GM18873 (cell line): ENCODE measurements around the gene PLA2G2F.

Experiments
- ATAC-seq: cut with Tn5 transposase; IDR thresholded peaks from one replicate; pipeline ENCODE4 v1.9.1; 2021; ENCODE audit warnings: mild to moderate bottlenecking, moderate library complexity, moderate number of reproducible peaks; ENCODE audit not compliant: unreplicated experiment, low FRiP score

PLA2G2F gene

GRCh38 chr1:20141001-20141400 lies 1.9 kb downstream of the PLA2G2F start:
- ATAC-seq, result no peak

DNA sequence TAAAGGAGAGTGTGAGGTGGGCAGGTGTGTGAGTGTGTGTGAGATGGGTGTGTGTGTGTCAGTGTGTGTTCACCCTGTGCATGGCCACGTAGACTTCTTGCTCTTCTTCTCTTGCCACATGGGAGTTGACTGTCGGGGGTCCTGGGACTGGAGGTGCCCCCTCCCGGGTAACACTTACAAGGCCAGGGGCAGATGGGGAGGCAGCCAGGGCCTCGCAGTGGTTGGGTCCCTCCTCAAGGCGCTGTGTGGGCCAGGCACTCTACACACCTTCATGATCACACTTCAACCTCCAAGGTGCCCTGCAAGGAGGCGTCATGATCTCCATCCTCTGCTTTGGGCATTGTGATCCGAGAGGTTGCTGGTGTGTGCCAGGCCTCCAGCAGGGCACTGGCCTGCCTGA lies 2.3 kb downstream of the PLA2G2F start:
- no peak for ATAC-seq

DNA sequence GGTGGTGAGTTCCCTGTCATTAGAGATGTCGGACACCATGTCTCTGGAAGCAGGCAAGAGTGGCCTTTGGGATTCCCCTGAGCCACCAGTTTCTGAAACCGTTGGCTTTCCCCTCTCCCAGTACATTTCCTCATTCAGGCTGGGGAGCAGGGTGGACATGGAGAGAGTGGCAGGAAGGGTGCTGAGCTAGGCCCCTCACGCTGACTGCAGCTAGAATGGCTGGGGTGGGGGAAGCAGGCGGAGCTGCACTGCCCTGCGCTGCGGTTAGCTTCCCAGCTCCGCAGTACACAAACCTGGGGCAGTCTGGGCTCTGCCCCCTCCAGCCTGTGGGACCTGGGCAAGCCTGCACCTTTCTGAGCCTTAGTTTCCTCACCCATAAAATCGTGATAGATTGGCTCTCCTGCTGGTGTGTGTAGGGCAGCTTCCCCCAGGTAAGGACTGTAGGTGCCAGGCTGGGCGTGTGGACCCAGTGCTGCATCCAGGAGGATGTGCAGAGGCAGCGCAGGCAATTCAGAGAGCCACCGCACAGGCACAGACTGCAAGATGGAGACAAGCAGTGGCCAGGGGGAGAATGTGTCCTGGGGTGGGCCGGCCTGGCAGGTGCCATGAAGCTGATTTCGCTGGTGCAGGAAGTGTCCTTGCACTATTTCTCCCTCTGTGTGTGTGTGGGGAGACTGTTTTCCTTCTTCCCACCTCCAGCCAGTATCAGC lies 3.0 kb downstream of the PLA2G2F start:
- no peak for ATAC-seq

- ATAC-seq, result no peak
These were observed 4.2 kb downstream of the PLA2G2F start for GRCh38 chr1:20143318-20143717.

DNA sequence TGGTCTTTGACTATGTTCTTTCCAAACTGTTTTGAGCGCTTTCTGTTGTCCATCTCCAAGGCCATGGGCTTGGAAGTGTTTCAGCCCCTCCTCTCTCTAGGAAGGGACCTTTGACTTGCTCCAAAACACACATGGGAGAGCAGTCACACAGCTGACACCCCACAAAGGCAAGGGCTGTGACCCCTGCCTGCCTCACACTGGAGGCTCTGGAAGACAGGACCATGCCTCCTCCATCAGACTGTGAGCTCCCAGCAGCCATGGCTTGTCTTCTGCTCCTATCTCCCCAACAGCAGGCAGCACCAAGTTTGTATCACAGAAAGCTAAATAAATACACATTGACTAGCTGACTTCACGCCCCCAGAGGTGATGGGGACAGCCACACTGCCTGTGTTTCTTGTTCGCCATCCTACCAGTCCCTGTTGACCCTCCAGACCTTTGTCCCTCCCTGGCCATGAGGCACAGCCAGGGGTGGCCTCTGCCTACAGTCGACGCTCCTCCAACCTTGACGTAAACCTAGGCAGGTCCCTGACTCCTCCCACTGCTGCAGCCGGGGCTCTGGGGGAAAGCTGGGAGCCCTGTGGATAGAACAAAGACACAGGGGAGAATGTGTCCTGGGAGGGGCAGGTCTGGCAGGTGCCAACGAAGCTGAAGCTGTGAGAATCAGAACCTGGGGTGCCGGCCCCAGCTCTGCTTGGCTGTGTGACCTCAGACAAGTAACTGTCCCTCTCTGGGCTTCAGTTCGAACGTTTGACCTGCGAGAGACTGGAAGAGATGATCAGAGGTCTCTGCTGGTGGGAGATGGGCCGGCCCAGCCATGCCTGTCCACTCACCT lies 4.8 kb downstream of the PLA2G2F start:
- no peak for ATAC-seq

DNA sequence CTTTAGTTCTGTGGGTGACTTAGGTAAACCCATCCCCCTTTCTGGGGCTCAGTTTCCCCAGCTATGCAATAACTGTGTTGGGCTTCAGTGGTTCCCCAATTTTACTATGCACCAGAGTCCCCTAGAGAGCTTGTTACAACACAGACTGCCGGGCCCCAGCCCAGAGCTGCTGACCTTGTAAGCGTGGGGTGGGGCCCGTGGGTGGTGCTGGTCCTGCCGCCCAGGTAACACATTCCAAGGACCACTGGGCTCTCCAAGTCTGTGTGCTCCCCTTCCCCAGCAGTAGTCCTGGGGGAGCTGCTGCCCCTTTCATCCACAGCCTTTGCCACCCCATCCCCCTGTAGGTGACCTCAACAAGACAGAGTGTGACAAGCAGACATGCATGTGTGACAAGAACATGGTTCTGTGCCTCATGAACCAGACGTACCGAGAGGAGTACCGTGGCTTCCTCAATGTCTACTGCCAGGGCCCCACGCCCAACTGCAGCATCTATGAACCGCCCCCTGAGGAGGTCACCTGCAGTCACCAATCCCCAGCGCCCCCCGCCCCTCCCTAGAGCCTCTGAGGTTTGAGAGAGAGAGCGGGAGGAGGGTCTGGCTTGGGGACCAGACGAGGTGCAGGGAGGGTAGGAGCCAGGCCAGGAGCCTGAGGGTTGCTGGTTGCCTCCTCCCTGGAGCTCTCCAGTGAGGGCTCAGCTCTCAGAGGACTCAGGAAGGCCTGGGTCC lies 8.9 kb downstream of the PLA2G2F start:
- ATAC-seq, result no peak

- ATAC-seq, result no peak
These were observed 9.7 kb downstream of the PLA2G2F start for GRCh38 chr1:20148571-20149500.

GRCh38 chr1:20149601-20150325 lies 10.6 kb downstream of the PLA2G2F start:
- no peak for ATAC-seq

DNA sequence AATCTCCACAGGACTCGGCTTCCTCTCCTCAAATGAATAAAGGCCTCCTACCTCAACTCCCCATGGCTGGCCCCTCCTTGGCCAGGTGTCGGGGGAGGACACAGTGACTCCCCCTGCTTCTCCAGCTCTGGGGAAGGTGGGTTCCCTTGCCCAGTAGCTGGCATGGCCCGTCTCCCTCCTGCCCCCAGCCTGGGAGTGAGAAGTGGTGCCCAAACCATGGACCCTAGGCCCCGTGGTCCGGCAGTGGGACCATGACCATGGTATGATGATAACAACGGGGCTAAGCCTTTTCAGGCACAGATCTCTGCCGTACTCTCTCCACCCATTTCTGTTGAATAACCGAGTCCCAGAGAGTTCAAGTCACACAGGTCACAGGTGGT lies 11.2 kb downstream of the PLA2G2F start:
- no peak for ATAC-seq

DNA sequence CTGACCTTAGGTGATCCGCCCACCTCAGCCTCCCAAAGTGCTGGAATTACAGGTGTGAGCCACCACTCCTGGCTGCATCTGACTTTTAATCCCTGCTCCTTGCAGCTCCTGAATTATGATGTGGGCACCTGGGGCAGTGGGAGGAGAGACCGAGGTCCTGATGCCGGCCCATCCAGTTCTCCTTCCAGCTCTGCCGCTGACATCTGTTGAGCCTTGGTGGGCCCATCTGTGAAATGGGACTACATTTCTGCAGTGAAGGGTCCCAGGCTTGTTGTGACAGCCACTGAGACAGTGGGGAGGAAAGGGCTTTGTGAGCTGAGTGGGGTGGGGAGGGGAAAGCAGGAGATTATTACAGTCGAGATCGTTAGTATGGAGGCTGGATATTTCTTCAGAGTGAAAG lies 11.8 kb downstream of the PLA2G2F start:
- no peak for ATAC-seq

GRCh38 chr1:20151906-20152598 lies 12.9 kb downstream of the PLA2G2F start:
- no peak for ATAC-seq

GRCh38 chr1:20152599-20152930 lies 13.4 kb downstream of the PLA2G2F start:
- ATAC-seq, result no peak

GRCh38 chr1:20153000-20153418 lies 13.9 kb downstream of the PLA2G2F start:
- no peak for ATAC-seq

GRCh38 chr1:20154301-20154831 lies 15.2 kb downstream of the PLA2G2F start:
- no peak for ATAC-seq

DNA sequence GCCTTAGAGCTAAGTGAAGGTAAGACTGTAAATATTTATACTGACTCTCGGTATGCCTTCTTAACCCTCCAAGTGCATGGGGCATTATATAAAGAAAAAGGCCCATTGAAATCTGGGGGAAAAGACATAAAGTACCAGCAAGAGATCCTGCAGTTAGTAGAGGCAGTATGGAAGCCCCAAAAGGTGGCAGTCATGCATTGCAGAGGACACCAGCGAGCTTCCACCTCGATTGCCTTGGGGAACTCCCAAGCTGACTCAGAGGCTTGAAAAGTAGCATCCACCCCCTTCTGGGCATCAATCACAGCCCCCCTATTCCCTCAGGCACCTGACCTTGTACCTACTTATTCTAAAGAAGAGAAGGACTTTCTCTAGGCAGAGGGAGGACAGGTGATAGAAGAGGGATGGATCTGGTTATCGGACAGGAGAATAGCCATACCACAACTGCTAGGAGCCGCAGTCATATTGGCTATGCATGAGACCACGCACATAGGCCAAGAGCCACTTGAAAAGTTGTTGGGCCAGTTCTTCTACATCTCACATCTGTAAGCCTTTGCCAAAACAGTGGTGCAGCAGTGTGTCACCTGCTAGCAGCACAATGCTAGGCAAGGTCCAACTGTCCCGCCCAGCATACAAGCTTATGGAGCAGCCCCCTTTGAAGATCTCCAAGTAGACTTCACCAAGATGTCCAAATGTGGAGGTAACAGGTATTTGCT lies 19.4 kb downstream of the PLA2G2F start:
- ATAC-seq, result no peak

- ATAC-seq, result no peak
These were observed 20.9 kb downstream of the PLA2G2F start for GRCh38 chr1:20160034-20160433.

DNA sequence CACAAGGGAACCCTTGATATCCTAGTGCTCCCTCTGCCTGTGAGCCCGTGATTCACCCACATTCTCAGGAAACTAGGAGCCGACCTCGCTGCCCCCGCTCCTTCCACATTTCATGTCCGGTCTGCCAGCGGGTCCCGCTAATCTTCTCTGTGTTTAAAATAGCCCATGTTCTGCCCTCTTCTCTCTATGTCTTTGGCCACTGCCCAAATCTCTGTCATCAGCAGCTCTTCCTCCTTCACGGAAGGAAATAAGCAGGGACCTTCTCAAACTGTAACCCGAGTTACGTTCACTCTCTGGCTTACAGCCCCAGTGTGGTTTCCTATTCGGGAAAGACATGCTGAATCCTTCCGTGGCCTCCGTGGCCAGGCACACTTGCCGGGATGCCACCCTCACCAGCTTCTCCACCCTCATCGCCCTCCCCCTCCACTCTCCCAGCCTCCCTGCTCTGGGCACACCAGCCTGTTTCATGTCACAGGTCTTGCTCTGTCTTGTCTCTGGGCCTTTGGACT lies 25.6 kb downstream of the PLA2G2F start:
- no peak for ATAC-seq

- ATAC-seq, result no peak
These were observed 26.4 kb downstream of the PLA2G2F start for GRCh38 chr1:20165522-20165951.
